NCI-H1930 (cell line): ENCODE data around the gene NGEF.

Experiments used
- DNase-seq, 2 experiments: peaks; one replicate each; lab custom pipeline; 2025; lab: John Stamatoyannopoulos, UW

NGEF gene

DNA sequence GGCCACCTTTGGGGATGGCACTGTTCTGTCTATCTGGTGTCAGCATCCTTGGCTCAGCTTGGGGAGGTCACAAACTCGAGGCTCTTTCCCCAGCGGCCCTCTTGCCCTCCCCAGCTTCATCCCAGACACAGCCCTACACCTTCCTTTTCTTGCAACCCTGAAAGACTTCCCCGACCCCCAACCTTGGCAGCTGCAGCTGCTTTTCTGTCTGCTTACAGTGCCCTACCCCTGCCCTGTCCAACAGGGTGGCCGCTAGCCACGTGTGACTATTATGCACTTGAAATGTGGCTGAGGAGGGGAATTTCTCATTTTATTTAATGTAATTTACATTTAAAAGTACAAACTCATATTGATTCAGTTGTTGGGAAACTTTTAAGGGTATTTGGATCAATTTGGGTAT lies 41.3 kb downstream of the NGEF start:
- no peak for DNase-seq

DNA sequence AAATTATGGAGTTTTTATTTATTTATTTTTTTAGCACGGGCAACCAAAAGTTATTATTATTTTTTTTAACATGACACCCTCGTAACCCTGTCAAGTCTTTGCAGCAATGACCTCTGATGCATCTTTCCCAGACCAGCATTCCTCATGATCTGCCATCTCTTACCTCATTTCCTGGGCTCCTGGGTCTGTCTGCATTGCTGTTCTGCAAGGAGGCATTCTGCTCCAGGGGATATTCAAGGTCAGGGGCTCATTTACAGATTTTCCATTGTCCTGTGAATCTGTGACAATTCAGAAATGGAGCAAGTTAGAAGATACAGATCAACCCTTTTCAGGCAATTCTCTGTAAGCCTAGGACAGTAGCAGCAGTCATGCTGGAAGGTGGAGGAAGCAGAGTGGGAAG lies 43.0 kb downstream of the NGEF start:
- DNase-seq: no peak

DNA sequence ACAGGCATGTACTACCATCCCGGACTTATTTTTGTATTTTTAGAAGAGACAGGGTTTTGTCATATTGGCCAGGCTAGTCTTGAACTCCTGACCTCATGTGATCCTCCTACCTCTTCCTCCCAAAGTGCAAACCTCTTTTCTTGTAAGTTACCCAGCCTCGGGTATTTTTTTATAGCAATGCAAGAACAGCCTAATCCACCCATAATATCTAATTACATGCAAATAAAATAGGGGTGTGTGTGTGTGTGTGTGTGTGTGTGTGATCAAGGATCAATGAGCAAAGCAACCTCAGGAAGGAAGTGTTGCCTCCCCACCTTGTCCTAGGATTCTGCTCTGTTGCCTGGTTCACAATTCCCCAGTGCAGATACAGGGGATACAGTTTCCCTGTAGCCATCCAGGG lies 45.6 kb downstream of the NGEF start:
- no peak for DNase-seq

DNA sequence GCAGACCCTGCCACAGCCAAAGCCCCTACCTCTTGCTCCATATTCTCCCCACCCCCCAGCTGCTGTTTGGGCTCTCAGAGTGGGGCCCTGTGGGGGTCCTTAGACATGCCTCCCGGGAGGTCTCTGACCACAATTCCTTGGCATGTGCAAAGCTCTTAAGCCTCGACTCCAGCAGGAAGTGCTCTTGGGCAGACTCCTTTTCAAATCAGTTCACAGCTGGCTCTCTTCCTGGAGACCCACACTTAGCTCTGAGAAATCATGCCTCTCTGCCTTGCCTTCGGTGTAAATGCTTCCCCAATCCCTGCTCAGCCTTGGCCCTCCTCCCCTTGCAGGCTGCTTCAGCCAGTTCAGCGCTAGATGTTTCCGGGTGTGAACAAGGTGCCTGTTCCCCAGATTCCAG lies 46.9 kb downstream of the NGEF start:
- DNase-seq: no peak

DNA sequence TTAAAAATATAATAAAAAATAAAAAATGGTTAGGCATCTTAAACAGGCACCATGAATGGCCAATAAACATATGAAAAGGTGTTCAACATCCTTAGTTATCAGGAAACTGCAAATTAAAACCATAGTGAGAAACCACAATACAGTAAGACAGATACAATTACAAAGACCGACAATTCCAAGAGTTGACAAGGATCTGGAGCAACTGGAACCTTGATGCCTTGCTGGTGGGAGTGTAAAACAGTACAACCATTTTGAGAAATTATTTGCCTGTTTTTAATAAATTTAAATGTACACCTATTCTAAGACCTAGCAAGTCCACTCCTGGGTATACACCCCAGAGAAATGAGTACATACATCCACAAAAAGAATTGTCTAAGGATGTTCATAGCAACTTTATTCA lies 49.1 kb downstream of the NGEF start:
- no peak for DNase-seq

DNA sequence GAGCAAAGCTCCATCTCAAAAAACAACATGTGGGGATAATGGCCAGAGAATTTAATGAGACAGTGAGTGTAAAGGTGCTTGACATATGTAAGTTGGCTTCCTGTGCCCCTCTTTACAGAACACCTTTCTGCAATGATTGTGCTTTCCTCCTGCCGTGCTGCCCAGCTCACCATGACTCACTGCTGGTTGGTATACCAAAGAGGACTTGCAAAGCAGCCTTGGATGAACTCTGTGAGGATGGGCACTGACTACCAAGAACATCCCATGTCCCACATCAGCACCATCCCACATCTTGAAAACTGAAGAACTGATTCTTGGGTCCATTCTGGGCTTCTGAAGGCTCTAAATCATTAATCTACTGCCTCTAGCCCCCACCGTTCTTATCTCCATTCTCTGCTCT lies 52.2 kb downstream of the NGEF start:
- no peak for DNase-seq

DNA sequence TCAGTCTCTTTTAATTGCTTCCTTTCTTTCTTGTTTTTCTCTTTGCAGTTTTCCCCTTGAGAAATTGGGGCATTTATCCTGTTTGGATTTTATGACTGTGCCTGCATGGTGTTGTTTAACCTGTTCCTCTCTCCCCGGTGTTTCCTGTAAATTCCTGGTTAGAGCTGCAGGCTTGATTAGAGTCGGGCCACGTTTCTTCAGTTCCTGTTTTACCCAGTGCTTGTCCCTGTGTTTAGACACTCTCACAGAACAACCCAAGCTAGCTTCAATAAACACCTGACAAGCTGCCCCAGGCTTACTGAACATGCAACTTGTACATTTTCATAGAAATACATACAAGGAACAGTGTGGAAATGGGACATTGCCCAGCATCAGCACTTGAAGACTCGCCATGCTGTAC lies 53.9 kb downstream of the NGEF start:
- DNase-seq: no peak

DNA sequence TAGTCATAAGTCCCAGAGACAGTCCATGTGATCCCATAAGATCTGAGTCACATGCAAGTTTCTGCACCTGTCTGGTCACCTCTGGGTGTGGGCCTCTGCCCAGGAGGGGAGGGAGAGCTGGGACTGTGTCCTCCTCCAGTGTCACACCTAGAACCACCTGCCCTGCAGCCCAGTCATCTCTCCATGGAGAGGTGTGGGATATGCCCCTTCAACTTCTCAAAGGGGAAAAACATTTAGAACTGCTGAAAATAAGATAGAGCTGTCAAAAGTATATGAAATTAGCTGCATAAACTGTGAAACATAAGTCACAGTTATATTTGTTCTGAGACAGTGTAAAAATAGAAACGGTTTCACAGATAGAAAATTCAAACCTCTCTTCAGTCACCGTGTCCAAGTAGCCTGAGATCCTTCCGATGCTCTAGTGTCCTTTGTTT lies 55.4 kb downstream of the NGEF start:
- DNase-seq: no peak

DNA sequence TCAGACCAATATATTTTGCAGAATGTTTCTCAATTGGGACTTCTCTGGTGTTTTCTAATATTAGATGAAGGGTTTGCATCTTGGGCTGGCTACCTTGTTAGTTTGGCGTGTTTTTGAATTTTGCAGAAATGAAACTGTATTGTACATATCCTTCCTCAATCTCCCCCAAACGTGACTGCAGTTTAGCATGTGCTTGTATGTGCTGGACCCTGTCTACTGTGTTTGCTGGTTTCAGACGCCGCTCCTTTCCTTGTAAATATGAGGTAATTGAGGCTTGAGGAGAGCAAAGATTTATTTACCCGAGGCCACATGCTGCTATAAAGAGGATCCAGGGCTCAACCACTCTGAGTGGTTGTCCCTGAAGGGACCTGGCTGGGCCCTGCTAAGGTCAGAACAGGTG lies 57.2 kb downstream of the NGEF start:
- no peak for DNase-seq

DNA sequence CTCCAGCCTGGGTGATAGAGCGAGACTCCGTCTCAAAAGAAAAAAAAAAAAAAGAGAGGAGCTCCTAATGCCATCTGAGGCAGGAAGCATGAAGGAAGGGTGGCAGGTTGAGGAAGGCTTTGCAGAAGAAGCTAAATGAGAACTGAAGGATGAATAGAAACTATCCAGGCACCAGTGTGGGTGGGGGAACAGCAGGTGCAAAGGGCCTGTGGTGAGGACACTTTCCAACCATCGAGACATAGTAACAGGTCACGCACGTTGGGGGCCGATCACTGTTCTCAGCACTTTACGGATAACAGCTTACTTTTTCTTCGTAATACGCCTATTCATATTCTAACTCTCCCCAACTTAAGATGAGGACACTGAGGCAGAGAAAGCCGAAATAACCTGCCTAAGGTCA lies 58.4 kb downstream of the NGEF start:
- DNase-seq: no peak

DNA sequence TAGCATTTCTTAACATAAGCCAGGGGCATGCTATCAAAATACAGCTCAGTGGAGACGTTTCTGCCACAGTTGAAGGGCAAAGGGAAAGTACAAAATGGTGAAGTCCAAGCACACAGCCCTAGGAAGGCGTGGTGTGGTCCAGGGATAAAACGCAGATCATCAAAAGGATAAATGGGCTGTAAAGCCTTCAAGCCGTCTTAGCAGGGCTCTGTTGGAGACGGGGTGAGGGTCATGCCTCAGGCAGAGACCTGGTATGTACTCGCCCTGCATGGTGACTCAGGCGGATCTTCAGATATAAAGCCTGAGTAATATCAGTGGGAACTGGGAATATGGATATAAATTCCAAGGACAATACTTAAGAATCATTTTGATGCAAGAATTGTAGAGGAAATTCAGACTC lies 61.2 kb downstream of the NGEF start:
- no peak for DNase-seq

DNA sequence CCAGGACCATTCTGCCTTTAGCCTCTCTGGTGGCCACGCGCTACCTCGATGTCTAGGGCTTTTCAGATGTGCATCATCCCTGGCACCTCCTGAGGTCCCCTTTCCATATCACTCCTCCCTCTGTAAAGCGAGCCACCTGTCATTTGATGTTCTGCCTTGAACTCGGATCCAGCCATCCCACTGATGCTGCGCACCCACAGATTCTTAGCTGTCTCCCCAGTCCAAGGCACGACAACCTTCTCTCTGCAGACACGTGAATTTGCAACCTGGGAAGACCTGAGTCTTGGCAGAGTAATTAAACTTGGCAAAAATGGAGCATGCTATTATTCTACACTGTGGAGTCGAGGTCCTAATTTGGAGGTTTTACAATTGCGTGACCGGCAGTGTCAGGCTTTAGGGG lies 61.9 kb downstream of the NGEF start:
- no peak for DNase-seq

DNA sequence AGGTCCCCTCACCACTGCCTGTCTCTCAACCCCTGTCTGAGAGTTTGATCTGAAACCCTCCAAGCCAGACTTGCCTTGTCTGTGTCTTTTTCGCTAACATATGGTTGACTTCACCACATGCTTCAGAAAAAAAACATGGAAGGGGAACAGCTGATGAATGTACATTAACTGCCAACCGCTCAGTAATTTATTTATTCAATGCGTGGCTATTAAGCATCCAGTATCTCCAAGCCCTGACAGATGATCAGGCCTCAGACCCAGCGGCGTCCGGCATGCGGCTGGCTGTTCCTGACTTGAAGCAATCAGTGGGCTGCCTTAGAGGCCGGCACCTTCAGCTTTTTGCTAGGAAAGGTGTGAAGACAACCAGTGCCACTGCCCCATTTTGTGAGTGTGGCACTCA lies 62.3 kb downstream of the NGEF start:
- no peak for DNase-seq

DNA sequence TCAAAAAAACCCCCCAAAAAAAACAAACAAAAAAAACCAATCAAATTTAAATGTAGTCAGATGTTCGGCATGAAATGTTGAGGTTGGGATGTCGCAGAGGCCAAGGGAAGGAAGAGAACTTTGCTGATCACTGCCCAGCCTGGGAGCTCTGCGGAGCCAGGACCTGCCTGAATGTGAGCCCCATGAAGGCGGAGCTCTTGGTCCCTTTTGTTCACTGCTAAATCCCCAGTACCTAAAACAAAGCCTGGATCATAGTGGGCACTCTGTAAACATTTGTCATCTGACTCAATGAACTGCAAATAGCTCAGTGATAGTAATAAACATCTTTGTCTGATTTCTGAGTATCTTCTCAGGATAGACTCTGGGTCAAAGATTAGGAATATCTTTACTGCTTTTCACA lies 64.0 kb downstream of the NGEF start:
- DNase-seq: no peak

DNA sequence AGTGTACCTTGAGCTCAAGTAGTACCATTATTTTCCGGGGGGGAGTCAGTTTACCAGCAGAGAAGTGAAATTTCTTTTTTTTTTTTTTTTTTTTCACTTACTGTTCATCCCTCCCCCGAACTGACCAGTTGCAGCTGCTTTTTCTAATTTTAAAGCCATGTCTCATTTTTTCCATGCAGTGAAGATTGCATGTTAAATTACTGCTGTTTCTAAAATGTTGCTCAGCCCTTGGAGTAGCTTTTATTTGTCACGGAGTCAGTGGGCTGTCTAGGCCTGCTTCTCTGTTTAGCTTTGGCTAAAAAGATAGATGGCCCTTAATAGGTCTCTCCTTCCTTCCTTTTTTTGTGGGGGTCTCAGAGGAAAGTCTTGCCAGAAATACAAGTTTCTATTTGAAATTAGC lies 70.2 kb downstream of the NGEF start:
- DNase-seq: no peak

DNA sequence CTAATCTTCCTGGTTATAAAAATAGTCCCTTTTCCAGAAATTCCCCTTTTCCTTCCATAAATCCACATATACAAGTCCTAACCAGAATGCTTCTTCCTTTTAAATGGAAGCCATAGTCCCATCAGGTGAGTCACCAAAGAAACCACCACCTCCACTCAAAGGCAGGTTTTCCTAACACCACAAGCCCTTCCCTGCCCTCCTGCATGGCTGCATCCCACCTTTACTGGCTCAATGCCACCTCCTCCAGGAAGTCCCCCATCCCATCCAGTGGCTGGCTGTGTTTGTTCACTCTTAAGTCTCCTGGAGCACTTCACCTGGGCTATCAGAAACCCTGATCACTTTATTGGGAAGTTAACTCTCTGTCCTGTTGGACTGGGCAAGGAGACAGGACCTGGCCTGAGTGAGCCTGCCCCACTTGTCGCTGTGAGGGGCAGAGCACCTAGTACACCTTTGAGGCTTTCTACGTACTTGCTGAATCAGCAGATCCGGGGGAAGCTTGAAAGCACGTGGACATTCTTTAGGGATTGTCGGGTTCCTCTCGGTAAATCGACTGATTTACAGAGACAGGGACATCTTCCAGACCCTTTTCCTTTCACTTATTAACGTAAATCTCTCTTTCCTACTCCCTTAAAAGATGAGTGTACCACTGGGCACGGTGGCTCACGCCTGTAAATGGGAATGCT lies 71.0 kb downstream of the NGEF start:
- no peak for DNase-seq

DNA sequence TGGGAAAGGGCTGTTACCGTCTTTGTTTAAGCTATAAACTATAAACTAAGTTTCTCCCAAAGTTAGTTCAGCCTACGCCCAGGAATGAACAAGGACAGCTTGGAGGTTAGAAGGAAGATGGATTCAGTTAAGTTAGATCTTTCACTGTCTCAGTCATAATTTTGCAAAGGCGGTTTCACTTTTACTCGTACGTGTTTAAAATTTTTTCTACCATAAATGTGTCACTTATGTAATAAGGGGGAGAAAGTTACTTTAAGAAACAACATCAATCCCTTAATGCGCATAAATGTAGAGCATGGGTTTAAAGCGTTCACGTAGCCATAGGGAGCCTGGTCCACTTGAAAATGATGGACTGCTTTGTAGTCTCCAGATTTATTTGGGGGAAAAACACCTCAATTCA lies 71.7 kb downstream of the NGEF start:
- no peak for DNase-seq

DNA sequence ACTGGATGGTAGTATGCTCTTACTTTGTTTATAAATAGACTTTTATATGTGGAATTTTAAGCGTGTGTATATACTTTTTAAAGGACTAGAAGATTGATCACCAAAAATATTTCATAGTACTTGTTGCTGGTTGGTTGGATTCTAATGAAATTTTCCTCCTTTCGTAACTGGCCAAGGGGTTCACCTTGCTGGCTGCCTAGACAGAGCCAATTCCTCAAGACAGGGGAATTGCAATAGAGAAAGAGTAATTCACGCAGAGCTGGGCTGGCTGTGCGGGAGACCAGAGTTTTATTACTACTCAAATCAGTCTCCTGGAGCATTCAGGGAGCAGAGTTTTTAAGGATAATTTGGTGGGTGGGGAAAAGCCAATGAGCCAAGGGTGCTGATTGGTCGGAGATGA lies 72.3 kb downstream of the NGEF start:
- no peak for DNase-seq

DNA sequence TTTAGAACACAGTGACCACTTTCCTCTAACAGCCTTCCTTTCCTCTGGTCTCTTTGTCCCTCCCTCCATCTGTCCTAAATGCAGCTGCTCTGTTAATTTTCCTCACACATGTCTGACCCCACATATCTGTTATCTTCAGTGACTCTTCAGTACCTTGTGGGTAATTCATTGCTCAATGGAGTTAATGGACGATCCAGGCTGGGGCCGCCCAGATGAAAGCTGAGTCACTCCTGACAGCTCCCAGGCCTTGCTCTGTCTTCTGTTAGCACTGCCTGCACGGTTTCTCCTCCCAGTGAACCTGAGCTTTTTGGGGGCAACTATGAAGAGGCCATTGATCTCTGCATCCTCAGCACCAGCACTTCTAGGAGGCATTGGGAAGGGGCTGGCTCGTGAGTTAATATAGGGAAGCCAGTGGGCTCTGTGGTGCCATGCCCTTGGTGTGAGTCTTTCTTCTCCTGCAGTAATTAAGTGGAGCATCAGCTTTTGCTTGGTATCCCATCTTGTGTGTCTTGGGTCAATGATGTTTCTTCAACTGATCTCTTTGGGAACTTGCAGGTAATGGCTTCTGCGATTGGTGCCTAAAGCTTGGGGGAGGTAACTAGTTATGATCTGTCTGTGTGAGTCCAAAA lies 75.7 kb downstream of the NGEF start:
- DNase-seq: no peak

DNA sequence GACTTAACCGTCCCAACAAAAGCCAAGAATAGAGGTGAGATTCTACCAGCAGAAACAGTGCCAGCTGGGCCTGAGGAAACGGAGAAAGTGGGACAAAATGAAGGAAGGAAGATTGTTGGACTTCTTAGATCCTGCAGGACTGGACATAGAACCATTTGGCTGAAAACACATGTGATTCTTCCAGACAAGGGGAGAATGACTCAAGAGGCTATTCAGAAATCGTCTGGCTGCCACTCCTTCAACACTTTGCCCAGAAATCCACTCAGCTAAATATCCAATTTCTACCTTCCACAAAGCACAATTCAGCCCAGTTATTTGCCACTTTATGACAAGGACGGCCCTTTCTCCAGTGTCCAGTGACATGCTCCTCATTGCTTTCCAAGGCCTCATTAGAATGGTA lies 81.4 kb downstream of the NGEF start:
- DNase-seq: no peak

DNA sequence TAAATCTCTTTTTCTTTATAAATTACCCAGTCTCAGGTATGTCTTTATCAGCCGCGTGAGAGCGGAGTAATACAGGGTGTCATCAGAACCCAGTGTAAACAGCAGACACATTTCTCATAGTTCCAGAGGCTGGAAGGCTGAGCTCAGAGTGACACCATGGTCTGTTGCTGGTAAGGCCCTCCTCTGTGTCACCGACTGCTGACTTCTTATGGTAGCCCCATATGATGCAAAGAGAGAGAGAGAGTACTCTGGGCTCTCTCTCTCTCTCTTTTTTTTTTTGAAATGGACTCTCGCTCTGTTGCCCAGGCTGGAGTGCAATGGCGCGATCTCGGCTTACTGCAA lies 83.0 kb downstream of the NGEF start:
- no peak for DNase-seq

DNA sequence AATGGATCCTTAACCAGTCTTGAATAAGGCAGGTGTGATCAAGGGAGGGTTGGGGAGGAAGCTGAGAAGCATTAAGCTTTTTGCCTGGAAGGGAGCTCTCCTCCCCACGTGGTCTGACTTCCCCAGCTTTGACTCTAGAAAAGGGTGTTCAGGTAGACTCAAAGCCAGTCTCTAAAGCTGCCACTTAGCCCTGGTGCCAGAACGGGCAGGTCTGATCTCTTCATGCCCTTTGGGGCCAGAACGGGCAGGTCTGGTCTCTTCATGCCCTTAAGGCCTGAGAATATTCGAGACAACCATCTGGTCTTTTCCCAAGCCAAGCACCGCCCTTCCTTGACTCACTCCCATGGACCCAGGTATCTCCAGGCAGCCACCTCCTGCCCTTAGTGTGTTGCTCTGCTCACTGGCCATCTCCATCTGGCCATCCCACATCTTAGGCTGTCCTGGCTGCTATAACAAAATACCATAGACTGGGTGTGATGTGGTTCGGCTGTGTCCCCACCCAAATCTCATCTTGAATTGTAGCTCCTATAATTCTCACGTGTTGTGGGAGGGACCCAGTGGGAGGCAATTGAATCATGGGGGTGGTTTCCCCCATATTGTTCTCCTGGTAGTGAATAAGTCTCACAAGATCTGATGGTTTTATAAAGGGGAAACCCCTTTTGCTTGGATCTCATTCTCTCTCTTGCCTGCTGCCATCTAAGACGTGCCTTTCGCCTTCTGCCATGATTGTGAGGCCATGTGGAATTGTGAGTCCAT lies 83.6 kb downstream of the NGEF start:
- no peak for DNase-seq

DNA sequence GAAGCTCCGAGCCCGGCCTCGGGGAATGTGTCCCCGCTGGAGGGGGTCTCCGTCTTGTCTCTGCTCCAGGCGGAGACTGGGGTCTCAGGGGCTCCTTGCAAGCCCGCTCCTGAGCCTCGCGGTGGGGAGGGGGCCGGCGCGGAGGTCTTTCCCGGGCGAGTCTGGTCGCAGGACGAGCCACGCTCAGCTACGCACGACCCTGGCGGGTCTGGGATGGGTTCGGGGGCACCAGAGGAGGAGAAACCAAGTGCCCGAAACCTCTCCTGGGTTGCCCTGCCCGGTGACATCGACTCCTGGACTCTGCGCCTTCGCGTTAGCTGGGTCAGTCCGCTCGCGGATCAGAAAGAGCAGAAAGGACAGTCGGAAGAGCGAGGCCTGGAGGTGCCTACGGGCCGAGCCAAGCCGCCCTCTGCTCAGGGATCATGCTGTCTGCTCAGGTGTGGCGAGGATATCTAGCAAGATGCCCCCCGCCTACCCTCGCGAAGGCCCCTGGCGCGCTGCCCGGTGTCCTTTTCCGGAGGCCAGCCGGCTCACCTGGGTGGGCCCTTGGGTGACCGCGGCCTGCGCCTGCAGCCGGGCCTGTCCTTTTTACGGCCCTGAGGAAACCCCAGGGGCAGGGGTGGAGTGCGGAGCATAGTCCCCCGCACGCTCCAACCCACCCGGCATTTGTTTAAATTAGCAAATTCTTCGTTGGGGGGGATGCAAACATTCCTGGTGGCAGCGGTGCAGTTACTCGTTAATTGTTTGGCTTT lies 84.3 kb downstream of the NGEF start:
- no peak for DNase-seq
